HG03354 (cell line): ENCODE data around the gene SH3RF1.
"Not testable (repeated sequence)": the region's sequence is repeated elsewhere in the genome, so short reads cannot be mapped to it uniquely, and the experiment has no call there.

Experiments used
- ATAC-seq: cut with Tn5 transposase; IDR thresholded peaks from one replicate; pipeline ENCODE4 v1.9.1; 2021; ENCODE audit warnings: mild to moderate bottlenecking; ENCODE audit not compliant: unreplicated experiment, poor library complexity, severe bottlenecking

The SH3RF1 gene

DNA sequence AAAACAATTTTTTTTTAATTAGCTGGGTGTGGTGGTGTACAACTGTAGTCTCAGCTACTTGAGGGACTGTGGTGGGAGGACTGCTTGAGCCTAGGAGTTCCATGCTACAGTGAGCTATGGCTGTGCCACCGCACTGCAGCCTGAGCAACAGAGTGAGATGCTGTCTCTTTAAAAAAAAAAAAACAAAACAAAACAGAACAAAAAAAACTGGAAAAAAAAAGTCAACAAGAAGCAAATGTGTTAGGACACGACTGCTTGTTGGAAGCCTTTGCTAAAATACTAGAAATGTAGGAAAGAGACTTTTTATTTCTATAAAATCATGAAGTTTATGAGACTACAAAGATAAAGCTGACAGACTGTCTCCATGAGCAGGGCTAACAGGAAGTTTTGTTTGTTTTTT, 87.2 kb downstream of the SH3RF1 start:
- ATAC-seq, result no peak

DNA sequence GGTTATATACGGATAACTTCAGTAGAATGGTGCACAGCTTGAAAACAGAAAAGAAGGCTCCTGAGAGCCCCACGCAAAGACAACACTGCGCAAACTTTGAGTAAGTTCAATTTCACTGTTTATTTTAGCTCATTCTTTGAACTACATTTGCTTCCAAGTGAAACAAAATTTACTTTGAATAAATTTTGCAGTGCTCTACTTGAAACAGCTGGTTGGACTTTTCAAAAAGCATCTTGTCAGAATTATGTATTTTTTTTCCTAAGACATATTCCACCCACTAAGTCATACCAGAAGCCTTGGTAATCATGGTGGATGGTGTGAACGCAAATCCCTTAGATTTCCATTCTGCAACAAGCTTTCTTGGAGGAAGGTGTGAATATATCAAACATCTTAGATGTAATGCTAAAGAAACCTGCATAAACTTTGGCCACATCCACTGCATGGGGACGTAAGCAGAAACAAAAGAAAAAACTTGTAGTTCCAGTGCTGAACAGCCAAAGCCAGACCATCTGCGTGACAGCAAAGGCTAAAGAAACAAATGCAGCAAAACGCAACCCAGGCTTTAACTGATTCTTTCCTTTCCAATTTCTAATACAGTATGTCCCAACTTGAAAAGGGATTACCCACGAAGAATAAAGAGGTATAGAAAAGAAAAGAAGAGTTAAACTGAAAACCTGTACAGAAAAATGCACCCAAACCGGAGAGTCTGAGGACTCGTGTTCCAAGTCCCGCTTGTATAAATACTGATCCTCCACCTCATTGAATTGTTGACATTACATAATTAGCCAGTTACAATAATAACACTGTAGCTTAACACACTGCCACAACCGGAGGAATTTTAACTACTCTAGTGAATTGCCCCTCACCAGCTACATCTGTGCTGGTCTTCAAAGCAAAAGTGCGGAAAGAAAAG, 90.9 kb downstream of the SH3RF1 start:
- ATAC-seq, result no peak

DNA sequence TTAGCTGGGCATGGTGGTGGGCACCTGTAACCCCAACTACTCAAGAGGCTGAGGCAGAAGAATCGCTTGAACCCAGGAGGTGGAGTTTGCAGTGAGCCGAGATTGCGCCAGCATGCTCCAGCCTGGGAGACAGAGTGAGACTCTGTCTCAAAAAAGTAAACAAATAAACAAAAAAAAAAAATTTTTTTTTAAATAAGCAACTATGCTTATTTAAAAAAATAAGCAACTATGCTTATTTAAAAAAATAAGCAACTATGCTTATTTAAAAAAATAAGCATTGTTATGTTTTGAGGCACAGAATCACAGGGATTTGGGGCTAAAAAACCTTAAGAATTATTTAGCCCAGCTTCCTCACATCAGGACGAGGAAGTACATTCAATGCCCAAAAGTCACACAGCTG, 92.7 kb downstream of the SH3RF1 start:
- not testable (repeated sequence) for ATAC-seq

DNA sequence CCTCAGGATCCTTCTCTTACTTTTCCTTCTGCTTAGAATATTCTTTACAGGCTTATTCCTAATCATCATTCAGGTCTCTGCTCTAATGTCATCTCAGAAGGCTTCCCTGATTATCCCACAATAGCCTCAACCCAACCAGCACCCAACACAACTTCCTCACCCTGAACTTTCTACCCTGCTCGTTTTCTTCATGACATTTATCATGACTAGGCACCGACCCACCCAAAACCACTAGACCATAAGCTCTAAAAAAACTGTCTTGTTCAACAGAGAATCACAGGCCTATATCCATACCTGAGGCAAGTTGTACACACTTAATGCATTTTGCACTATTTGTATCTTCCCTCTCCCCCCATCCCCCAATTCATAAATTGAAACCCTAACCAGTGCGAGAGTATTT, 95.3 kb downstream of the SH3RF1 start:
- ATAC-seq, result no peak

DNA sequence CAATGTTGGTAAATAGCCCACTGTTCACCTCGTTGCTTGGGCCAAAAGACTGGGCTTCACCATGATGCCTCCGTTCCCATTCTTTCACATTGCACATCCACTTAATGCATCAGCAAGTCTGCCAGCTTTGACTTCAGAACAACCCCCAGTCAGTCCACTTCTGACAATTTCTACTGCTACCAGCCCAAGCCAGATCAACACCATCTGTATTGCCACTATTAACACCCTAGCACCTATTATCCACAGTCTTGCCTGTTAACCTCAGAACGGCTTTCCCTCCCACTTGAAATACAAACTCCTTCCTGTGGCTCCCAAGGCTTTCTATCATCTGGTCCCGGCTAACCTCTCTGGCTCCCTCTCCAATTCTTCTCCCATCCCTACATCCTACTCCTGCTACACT, 95.7 kb downstream of the SH3RF1 start:
- ATAC-seq, result no peak

DNA sequence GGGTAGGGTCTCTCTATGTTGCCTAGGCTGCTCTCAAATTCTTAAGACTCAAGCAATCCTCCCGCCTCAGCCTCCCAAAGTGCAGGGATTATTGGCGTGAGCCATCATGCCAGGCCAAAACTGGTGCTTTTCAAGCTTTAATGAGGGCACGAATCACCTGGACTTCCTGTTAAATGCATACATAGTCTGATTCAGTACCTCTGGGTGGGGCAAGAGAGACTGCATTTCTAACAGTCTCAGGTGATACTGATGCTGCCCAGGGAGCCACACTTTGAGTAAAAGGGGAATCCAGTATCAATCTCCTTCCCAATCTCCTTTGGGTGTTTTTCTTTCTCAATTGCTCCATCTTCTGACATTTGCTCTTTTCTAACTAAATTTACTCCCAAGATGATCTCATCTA, 96.5 kb downstream of the SH3RF1 start:
- ATAC-seq, result no peak

DNA sequence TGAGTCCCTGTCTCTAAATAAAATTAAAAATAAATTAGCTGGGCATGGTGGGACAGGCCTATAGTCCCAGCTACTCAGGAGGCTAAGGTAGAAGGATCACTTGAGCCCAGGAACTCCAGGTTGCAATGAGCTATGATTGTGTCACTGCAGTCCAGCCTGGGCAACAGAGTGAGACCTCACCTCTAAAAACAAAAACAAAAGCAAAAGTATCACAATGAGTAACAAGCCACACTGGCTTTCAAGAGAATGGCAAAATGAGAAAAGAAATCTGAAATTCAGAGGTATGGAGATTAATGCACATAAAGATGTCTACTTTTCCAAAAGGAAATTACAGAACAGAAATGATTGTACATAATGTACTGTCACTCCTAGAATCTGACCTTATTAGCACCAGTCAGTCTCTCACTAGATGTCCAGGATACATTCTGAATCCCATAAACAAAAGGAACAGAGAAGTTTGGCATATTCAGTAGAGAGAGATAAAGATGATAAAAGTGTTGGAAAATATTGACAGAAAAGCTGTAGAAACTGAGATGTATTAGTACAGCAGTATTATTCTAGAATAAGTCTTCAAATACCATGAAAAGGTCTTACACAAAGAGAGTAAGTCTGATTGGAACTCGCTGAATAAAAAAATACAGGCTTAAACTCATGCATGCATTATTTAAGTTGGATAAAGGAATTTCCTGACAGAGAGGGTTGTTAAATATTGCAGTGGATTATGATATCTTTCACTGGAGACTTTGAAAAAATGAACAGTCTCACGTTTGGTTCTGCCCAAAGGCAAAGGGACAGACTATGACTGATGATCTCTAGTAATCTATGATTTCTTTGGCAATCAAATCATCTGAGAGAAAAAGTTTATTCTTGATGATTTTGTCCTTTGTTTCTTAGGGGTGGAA, 102.5 kb downstream of the SH3RF1 start:
- ATAC-seq, result peak; percentile 98

DNA sequence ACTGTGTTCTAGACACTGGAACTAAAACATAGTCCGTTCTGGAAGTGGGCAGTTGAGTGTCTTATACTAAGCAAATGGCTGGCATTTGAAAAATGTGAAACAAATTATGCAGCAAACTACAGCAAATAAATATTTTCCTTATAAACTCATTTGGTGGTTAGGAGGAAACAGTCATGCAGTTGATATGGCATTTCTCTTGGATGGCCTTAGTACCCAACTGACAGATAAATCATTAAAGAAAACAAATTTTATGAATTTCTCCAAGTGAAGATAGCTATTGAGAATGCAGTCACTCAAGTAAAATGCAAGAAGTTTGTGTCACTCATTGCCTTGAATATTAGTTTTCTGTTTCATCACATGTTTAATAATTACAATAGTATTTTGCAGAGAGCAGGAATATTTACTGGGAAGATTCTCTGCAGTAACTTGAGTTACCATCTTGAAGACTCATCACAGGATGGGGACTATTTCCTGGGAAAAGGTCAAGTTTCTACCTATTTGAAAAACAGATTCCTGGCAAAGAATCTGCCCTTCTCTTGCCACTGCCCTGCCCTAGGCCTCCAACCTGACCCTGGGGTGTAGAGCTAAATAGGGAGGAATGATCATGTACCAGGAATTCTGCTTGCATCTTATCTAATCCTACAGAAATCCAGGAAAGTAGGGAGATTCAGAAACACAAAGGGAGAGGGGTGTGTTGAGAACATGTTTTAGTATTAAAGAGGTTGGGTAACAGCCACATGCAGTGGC, 105.9 kb downstream of the SH3RF1 start:
- no peak for ATAC-seq

DNA sequence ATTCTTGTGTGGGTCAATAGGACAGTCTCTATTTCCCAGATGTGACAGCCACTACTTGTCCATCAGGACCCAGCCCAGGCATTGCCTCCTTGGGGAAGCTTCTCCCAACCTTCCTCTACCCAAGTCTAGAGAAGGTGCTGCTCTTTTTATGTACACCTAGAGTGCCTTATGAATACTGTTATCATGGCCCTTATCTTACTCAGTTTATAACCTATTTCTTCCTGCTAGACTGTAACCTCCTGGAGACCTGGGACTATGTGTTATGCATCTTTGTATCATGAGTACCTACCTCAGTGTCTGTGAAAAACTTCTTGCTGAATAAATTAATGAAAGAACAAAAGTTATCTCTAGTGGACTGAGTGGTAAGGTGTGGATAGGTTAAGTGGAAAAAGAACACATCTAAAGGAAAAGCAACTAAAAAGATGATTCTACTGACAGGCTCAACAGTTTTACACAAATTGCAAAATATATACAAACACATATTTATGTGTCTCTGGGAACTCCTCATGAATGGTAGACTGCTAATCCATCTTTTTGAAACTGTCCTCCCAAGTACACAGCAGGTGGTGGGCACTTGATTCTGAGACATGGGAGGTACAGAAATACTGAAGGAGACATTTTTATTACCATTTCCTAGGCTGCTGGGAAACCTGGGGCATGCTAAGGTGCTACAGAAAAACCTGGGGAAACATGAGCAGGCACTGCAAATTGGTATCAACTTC, 106.6 kb downstream of the SH3RF1 start:
- no peak for ATAC-seq

DNA sequence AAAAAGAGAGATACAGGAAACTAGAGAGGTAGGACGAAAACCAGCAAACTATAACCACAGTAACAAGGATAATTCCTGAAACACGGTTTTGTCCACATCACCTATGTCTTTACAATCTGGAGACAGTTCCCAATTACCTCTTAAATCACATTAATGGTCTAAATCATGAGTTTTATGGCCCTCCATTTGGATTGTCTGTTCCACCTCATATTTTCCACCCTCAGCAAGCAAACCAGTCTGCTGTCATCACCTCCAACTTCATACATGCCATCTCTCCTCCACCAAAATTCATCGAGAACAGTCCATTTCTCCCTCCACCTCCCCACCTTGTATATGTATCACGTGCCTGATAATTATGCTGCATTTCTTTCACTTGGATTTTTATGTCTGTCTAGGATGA, 107.3 kb downstream of the SH3RF1 start:
- ATAC-seq, result no peak

DNA sequence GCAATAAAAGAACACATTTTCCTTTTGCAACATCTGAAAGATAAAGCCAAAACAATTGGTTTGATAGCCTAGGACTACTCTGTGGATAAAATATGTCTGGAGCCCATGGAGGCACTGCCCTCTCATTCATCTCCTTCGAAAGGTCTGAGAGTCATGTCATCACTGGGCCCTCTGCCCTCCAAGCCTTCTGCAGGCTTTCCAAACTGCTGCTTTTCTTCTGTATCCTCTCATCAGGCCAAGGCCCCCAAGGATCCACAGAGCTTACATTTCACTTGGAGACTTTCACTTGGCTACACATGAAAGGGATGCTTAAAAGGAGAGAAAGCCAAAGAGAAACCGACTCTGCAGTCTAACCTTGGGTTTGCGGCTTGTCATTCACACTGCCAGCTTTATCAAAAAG, 109.9 kb downstream of the SH3RF1 start:
- ATAC-seq, result no peak

DNA sequence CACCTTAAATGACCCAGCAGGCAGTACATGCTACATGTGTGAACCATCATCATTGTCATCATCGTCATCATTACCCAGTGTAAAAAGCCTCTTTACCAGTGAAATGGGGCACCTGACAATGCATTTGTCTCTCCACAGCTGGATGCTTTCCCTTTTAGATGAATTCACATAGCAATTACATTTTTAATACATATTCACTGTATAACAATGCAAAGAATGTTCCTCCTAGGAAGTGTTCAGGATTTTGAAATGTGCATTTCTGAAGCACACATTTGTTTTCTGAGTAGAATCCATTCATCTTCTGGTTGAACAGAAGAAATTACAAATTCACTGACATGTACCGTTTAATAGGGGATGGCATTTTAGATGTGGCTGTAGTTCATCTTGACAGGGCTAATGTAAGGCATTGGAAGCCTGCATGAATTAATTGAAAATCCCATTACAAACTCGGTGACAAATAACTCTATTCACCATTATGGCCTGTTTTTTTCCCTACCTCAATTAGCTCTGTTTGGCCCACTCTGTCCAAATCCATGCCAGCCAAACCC, 111.1 kb downstream of the SH3RF1 start:
- no peak for ATAC-seq

DNA sequence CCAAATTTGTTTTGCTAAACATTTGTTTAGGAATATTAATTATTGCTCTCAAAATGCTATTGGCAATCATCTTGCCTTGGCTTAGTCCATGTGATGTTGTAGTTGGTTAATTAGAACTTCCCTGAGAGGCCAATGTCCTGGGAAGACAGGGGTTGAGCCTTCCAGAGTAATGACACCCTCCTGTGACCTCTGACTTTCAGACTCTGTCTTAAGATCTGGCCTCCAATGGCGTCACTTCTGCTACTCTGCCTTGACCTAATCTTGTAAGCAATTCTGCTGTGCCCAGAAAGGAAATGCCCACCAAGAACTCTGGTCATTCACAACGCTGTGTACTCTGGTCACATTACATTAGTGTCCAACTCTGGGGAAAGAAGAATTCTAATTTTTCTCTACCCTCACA, 111.9 kb downstream of the SH3RF1 start:
- no peak for ATAC-seq

DNA sequence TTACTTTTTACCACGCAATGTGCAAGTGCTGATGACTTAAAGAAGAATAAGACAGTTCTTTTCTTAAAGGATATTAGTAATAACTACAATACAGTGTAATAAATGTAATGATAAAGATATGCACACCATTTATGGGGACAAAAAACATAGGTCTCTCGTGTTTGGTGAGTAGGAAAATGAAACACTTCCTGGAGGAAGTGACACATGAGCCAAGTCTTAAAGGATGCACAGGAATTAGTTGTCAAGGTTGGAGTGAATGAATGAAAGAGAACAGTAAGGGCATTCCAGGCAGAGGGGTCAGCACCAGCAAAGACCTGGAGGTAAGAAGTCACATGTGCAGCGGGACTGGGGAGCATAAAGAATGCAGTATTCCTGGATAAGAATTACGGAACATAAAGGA, 112.7 kb downstream of the SH3RF1 start:
- no peak for ATAC-seq

DNA sequence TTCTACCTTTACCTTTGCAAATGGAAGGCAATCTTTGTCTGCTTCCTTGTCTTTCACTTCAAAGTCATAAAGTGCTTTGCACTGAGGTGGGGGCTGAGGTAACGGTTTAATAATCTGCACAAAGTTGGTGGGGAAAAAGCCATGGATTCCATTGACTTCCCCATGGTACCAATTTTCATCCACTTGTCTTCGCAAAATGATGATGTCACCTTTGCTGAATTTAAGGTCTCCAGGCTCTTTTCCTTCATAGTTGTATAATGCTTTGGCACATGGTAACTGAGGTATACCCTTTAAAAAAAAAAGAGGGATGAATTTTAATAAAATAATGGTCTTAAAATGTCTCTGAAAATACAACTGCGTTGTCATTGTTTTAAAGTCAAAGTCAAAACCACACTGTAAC, 114.4 kb downstream of the SH3RF1 start:
- ATAC-seq, result no peak

DNA sequence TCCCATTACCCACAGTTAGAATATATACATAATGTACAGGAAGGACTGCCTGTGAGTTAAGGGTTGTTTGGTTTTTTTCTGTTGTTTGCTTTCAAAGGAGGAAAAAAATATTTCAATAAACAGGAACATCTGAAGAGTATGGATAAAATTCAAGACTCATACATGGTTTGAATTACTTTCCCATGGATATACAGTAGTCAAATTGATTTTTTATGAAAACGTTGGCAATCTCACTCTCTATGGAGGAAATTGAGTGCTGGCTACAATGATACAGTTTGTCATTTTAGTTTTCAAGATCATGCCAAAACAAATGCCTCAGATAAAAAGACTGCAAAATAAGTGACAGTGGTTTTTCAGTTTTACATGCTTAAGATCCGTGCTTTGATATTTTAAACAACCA, 116.6 kb downstream of the SH3RF1 start:
- no peak for ATAC-seq

DNA sequence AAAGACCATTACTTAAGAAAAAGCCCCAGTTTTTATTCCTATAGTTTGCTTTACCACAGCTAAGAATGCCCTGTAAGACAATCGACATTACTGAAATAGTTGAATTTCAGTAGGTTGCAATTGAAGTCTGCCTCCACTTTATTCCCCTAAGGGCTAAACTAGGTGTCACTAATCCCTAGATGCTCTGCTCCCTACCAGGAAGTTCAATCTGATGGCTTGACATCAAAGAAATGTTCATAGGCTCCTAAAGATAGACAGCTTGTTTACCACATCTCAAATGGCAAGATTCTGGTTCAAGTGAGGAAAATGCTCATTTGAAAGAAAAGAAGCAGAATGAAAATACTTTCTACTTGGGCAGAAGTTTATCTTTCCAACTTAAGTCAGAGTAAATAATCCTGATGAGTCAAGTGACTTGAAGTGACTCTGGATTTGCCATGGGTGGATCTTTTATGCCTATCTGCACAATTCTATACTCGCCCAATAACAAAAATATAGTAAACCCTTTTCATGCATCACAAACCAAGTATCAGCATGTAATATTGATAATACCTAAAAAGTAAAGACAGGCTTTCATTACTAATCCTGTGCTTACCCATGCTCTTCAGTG, 117.2 kb downstream of the SH3RF1 start:
- ATAC-seq, result no peak

DNA sequence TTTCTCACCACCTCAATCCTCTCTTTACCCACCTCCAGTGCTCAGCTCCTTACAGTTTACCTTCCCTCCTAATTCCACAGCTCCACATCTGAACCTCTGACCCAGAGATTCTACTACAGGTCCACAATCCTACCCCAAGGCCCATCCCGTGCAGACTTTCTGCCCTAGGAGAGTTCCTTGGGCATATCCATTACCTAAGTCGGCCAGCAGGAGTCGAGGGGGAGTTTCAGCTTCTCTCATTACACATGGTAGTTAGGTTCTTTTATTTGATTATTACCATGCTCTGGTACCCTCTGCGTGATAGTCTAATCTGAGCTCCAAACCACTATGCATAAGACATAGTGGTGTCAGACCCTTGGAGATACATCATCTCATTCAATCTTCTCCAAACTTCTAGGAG, 117.9 kb downstream of the SH3RF1 start:
- ATAC-seq, result no peak

DNA sequence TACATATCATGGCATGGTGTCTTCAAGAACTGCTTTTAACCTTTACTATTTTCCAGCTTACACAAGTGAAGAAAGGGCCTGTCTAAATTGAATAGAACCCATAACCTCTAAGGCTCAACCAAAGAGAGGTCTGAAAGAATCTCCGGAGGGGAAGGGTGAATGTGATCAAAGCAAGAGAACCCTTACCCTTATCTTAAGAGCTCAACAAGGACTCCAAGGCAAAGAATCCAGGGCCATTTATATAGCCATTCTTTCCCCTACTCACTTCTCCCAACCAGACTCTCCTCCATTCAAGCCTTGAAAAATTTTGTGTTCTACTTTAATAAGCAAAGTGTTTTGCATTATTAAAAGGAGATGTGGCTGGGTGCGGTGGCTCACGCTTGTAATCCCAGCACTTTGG, 118.7 kb downstream of the SH3RF1 start:
- no peak for ATAC-seq
